ENCODE measurements around the gene CRYBA4.
"Not testable (repeated sequence)": the region's sequence is repeated elsewhere in the genome, so short reads cannot be mapped to it uniquely, and the experiment has no call there.

CRYBA4 gene

DNA sequence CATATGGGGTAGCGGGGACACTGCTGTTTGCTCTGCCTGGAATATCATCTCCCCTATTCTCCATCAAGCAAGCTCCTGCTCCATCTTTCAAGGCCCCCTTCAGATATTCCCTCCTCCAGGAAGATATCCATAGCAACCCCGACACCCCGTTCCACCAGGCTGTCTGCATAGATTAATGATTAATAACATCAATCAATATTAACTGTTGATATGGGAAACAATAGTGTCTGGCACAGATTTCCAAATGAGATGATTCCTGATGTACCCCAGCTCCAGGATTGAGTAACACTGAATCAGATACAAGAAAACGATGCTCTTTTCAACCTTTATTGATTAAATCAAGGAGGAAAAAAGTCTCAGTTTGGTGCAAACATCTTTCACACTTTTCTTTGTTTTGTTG, 24.3 kb upstream of the CRYBA4 start:
- no peak for DNase-seq

GRCh38 chr22:26599505-26599904, 22.3 kb upstream of the CRYBA4 start:
- no peak for DNase-seq

- DNase-seq, result no peak
These were observed 20.0 kb upstream of the CRYBA4 start for GRCh38 chr22:26601726-26602125.

- no peak for DNase-seq
These were observed 19.6 kb upstream of the CRYBA4 start for GRCh38 chr22:26602127-26602526.

- DNase-seq, result no peak
These were observed 17.4 kb upstream of the CRYBA4 start for GRCh38 chr22:26604368-26604767.

DNA sequence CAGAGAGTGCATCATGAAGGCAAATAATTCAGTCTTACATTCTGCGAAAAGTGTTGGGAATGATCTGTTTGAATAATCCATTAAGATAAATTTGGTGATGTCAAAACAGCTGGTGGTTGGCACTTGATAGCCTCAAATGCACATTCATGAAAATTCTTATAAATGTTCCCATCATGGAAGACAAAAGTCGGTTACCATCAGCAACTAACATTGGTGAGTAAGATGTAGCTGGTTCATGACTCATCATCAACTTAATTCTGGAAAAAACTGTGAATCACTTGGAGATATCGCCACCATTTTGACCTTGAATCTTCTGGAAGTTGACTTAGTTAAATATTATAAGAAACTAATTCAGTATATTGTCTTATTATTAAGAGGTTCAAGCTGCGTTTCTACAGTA, 15.2 kb upstream of the CRYBA4 start:
- no peak for DNase-seq

- no peak for DNase-seq
These were observed 13.6 kb upstream of the CRYBA4 start for GRCh38 chr22:26608129-26608528.

DNA sequence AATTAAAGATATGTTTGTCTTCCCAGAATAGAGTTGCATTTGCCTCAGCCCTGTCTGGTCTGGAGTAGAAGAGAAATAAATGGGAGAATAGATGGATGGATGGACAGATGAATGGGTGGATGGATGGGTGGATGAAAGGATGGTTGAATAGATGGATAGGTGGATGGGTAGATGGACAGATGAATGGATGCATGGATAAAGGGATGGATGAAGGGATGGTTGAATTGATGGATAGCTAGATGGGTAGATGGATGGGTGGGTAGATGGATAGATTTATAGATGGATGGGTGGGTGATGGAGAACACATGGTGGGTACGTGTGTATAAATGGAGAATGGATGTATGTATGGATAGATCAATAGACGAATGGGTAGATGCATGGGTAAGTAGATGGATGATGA, 12.5 kb upstream of the CRYBA4 start:
- no peak for DNase-seq

DNA sequence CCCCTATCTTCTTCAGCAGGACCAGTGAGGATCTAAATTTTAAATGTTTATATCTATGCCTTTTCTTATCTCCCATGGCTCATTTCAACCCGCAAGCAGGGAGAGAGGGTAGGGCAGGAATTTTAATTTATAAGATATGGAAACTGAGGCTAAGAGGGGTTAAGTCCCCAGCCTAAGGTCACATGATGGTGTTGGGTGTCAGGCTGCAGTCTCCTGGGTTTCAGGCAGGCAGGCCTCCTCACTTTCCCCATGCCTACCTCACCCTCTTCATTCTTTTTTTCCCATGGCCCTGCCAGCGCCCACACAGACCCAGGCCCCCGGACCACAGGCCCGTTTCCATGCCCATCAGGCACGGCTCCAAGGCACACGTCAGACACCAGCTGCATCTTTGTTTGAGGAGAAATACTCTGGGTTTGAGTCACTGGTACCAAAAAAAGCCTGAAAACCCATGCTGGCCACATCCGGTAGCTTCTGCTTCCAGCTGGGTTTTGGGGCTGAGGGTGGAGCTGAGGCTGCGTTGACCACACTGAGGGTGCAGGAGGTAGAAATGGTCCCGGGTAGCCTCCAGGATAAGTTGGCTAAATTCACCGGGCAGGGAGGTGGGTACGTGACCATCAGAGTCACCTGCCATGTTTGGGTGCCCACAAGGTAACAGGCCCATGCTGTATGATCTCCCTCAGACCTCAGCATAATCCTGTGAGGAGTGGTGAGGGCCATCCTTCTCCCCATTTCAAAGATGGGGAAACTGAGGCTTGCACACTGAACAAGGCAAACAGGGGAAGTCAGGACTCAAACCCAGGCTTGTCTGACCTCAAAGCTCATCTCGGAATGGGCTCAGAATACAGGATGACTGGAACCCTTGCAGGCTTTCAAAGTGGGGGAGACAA, 11.4 kb upstream of the CRYBA4 start:
- DNase-seq, result no peak

DNA sequence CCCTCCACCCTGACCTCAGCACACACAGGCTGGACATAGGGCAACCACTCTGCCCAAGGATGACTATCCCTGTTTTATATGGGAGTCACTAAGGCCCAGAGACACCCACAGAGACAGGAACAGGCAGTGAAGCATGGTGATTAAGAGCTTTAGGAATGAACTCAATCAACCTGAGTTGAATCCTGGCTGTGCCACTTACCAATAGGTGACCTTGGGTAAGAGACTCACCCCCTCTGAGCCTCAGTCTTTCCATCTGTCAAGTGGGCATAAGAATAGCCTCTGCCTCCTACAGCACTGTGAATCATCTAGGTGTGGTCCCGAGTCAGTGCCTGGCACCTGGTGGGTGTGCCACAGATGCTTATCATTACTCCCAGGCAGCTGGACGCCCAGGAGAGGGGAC, 10.8 kb upstream of the CRYBA4 start:
- no peak for DNase-seq

- DNase-seq, result no peak
These were observed 9.1 kb upstream of the CRYBA4 start for GRCh38 chr22:26612652-26613051.

DNA sequence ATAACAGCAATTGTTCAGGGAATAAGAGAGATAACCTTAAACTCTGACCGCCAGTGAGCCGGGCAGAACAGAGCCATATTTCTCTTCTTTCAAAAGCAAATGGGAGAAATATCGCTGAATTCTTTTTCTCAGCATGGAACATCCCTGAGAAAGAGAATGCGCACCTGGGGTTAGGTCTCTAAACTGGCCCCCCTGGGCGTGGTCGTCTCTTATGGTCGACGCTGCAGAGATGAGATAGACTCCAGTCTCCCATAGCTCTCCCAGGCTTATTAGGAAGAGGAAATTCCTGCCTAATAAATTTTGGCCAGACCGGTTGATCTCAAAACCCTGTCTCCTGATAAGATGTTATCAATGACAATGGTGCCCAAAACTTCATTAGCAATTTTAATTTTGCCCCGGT, 8.0 kb upstream of the CRYBA4 start:
- not testable (repeated sequence) for DNase-seq

GRCh38 chr22:26614322-26614721, 7.4 kb upstream of the CRYBA4 start:
- DNase-seq, result no peak

DNA sequence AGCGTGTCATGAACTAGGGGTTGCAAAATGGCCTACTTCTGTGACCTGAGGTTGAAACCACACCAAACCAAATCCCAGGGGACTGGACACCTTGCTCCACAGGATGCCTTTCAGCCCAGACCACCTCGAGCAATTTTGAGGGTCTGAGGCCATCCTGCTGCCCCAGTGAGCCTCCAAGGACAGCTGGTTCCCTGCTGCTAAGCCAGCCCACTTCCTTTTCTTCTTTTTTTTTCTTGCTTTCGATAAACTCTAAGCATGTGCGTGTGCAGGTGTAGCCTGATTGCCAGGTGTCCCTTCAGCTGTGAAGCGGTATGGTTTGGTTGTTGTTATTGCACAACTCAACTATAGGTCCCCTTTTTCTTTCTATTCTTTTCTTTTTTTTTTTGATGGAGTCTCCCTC, 6.6 kb upstream of the CRYBA4 start:
- DNase-seq, result no peak

GRCh38 chr22:26615830-26616435, 5.8 kb upstream of the CRYBA4 start:
- DNase-seq, result no peak

- DNase-seq, result no peak
These were observed 5.1 kb upstream of the CRYBA4 start for GRCh38 chr22:26616650-26617049.

GRCh38 chr22:26617271-26618199, 4.2 kb upstream of the CRYBA4 start, which contains the start of gene CRYBB1:
Gene CRYBB1 (minus strand): TSS chr22:26618027. CDS start chr22:26616319, 1,708 bp downstream.
- DNase-seq, result no peak

DNA sequence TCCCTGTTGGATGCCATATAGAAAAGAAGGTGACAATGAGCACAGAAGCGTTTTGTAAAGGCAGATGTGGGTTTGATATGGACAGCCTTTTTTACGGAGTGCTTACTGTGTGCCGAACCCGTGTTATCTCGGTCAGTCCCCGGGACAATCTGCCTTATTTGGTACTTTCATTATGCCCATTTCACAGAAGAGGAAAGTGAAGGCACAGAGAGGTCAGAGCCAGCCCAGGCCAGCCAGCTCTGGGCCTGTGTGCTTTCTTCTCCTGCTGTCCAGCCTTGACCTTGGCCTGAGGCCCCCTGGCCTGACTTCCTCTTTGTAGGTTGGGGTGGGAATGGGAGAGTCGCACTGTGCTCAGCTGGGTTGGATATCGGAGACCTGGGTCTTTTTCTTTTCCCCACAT, 3.3 kb upstream of the CRYBA4 start:
- DNase-seq, result no peak

DNA sequence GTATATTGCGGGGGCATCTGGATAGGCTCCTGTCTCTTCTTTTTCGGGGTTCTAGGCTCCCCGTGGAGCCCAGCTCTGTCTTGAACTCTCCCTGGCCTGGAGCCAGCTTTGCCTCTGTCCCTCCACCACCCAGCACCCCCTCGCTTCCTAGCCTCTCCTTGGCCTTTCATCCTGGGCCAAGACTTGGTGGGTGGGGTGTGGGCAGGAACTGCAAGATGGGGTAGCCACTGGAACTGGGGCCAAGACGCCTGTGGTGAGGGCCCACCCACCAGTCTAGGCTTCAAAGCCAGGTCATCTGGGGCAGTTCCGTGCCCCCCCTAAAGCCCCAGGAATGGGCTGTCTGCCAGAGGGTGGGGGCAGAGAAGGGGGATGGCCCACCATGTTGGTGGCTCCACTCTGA, 2.3 kb upstream of the CRYBA4 start:
- no peak for DNase-seq

DNA sequence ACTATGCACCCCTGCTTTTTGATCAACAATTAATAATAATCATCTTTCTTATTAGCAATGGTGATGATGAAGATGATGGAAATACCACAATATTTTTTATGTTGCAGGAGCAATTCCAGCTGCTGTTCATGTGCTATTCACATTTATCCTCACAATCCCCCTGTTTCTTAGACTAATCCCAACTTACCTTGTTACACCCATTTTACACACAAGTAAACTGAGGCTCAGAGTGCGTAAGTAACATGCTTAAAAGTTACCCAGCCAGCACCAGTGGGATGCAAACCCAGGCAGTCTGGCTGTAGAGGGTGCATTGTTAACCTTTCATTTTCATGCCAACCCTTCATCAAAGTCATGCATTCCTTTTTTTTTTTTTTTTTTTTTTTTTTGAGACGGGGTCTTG, 1.6 kb upstream of the CRYBA4 start:
- no peak for DNase-seq

DNA sequence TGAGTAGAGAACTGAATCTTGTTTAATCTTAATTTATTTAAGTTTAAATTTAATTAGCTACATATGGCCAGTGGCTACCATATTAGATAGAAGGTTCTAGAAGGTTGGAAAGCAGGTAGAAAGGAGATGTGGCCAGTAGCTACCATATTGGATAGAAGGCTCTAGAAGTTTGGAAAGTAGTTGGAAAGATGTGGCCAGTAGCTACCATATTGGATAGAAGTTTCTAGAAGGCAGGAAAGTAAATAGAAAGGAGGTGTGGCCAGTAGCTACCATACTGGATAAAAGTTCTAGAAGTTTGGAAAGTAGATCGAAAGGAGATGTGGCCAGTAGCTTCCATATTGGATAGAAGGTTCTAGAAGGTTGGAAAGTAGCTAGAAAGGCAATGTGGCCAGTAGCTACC, 2.2 kb downstream of the CRYBA4 start:
- DNase-seq, result no peak

GRCh38 chr22:26624803-26625202, 3.0 kb downstream of the CRYBA4 start:
- DNase-seq, result no peak

DNA sequence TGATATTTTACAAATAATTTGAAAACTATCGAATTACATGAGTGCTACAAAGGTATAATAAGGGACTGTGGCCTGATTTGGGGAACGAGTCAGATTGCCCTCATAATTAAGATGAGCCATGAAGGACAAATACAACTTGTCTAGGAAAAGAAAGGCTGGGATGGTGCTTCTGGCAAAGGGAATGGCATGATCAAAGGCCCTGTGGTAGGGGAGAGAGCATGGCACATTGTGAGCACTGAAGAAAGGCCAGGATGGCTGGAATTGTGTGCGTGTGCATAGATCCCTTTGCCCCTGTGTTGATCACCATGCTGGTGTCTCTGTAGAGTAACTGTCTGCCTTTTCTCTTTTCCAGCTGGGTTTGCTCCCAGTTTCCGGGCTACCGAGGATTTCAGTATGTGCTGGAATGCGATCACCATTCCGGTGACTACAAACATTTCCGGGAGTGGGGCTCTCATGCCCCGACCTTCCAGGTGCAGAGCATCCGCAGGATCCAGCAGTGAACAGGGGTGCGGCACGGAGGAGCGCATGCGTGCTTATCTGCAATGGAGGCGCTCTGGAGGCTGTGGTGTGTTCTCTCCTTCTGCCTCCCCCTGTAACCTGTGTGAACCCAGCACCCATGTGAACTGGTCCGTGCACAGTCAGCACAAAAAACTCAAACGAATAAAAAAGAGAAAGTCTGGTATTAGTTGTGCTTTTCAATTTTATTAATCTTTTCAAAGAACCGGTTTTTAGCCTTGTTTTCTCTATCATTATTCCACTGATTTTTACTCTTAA, 8.4 kb downstream of the CRYBA4 start:
- DNase-seq, result no peak
